ENCODE measurements around the gene RAB27B.

GRCh38 chr18:54942569-54942968 is 114.3 kb downstream of the RAB27B start:
- TF ChIP-seq HDGF (IDR thresholded peaks at IDR 0.05): no peak
- TF ChIP-seq CTCF (IDR thresholded peaks at IDR 0.05 in 2 of 3, conservative IDR thresholded peaks at IDR 0.05 in 1 of 3; ENCODE audit: control insufficient read depth in 2 of 3, extremely low read depth in 1 of 3, insufficient read depth in 1 of 3, low read depth in 3 of 3, low read length in 3 of 3): no peak
- TF ChIP-seq HCFC1 (IDR thresholded peaks at IDR 0.05; ENCODE audit: low read length): no peak
